GM18526 (cell line): ENCODE data around the gene GNB1.

Experiments
- POLR2A ChIP-seq: IDR thresholded peaks from 3 replicates; pipeline ENCODE4 v1.6.1; 2011; ENCODE audit not compliant: insufficient read length; ENCODE audit errors: extremely low read depth

Gene GNB1

DNA sequence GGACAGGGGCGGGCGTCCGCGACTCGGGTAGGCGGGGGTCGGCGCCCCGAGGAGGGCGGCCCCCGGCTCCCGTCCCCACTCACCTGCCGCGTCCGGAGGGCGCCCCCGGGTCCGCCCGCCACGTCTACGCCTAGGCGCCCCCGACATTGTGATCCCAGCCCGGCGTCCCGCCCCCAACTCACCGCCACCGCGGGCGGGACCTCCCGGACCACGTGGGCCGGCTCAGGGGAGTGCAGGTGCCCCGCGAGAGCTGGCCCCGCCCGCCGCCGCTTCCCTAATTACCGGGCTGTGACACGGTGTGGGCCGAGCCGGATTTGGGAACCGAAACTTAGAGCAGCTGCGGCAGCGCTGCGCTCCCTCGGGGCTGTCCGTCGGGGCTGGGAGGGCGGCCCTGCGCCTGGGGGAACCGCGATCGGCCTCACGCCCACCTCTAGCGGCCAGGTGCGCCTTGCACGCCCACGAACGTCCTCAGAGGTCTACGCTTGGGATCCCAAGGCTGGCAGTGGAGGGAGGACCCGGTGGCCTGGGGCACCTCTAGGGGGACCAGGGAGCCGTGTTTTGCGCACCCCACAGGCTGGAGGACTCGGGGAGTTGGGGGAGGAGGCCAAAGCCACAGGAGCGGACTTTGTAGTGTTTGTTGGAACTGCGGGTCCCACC is 112.1 kb downstream of the GNB1 start:
- TF ChIP-seq POLR2A: peak; percentile 42

DNA sequence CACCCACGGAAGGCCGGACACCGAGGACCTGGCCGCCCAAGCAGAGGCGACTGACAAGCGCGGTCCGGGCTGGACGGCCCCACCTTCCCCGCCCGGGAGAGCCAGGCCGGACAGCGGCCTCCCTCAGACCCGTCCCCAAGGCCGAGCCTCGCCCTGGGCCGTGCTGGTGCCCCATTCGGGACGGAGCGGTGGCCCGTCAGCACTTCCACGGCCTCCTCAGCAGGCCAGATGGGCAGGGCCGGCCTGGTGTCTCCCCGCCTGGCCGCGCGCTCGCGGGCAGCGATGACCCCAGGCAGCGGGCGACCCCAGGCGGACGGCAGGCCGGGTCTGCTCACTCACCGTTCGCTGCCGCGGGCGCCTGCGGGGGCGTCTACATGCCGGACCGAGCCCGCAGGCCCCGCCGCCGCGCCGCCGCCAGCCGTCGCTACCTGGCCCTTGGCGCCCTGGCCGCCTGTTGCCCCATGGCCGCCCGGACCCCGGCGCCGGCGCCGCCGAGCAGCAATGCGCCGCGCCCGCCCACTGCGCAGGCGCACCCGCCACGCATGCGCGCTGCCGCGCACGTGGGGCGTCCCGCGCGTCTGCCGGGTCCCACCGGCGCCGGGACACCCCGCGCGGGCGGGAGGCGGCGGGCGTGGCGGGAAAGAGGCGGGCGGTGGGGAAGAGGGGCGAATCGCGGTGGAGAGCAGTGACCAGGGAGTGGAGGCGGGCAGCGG is 112.8 kb downstream of the GNB1 start, which contains the start of gene NADK:
Gene NADK, minus strand, starts transcription at position 521 of the 713 bp plus-strand sequence. CDS start 13,064 bp downstream, outside the sequence.
- peak; percentile 46 for TF ChIP-seq POLR2A

DNA sequence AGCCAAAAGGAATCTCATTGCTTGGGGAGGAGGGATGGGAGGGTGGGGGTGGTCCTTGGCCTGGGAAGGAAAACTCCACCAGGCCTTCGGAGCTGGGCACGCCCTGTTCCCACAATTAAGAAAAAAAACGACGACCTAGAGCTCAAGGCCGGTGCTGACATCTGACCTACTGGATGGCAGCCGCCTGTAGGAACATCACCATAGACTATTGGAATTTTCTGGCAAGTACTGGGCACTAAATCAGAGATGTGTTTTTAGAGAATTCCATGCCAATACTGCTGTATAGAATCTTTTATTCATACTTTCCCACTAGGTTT is 113.3 kb downstream of the GNB1 start:
- no peak for TF ChIP-seq POLR2A

DNA sequence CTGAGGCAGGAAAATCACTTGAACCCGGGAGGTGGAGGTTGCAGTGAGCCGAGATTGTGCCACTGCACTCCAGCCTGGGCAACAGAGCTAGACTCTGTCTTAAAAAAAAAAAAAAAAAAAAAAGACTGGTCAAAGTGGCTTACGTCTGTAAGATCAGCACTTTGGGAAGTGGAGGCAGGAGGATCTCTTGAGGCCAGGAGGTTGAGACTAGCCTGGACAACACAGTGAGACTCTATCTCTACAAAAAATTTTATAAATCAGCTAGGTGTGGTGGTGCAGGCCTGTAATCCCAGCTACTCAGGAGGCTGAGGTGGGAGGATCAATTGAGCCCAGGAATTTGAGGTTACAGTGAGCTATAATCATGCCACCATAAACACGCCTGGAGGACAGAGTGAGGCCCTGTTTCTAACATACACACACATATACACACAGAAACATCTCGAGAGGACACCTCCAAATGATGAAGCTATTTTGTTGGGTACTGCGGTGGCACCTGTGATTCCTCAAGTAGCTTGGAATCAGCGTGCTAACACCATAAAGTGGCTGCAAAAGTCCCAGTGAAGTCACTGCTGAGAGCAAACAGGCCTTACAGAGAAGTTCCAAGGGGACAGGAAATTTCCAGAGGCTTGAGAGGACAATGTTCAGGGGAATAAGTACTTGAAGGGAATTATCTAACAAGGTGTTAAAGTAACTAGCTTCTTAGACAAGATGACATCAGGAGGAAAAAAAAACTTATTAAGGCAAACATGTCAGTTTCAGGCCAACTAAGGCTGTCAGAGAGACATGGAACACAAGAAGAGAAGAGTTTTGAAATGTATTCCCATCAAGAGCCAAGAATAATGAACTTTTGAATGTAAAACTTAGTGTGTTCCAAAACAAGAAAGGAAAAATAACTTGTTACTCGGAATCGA is 114.0 kb downstream of the GNB1 start:
- no peak for TF ChIP-seq POLR2A

DNA sequence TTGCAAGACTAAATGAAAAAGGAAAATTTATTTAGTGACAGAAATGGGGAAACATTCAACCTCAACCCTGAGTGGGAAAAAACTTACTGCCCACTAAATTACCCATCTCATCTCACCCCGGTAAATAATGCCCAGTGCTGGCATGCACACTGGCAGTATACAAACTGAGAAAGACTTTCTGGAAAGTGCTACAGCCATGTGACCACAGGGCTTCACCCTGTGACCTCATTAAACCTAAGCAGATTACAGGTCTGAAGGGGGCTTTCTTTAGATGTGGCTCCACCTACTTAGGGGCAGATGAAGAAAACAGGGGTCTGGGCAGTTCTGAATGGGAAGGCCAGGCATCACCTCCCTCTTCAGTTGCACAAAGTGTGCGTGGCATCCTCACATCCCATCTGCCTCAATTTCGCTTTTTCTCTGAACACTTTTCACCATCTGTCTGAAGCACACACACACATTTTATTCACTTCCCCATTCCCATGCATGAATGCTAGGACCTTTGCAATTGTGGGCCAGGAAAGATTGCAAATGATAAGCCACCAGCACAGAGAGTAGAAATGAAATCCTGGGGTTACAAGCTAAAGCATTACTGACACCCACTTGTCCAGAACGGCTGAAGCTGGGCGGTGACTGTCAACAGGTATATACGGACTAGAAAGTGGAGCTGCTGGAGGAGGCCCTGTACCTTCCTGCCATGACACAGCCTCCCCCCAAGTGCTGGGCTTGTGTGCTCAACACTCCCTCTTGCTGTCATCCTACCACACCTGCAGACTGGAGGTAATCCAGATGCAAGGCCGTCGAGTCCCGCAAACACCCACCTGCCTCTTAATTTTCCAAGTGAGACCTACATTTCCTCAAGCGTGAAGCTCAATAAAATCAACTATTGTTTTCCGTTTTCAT is 115.3 kb downstream of the GNB1 start:
- TF ChIP-seq POLR2A: no peak

DNA sequence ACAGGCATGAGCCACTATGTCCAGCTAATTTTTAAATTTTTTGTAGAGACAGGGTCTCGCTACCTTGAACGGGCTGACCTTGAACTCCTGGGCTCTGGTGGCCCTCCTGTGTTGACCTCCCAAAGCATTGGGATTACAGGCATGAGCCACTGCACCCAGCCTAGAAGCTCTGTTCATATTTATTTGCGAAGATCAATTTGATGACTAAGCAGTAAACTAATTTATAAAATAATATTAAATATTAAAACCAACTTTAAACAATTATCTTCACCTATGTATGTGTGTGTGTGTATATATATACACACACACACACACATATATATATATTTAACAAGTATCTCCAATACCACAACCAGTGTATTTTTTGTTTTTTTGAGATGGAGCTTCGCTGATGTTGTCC is 117.0 kb downstream of the GNB1 start:
- no peak for TF ChIP-seq POLR2A

DNA sequence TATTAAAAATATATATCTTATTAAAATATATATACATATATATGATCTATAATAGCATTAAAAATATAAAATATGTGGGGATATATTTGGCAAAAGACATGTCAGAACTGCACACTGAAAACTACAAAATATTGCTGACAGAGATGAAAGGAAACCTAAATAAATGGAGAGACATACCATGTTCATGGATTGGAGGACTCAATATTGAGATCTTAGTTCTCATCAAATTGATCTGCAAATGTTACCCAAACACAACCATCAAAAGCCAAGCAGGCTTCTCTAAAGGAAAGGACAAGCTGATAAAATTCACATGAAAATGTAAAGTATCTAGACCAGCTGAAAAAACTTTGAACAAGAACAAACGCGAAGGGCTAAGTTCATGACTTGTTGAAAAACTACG is 119.8 kb downstream of the GNB1 start:
- no peak for TF ChIP-seq POLR2A

DNA sequence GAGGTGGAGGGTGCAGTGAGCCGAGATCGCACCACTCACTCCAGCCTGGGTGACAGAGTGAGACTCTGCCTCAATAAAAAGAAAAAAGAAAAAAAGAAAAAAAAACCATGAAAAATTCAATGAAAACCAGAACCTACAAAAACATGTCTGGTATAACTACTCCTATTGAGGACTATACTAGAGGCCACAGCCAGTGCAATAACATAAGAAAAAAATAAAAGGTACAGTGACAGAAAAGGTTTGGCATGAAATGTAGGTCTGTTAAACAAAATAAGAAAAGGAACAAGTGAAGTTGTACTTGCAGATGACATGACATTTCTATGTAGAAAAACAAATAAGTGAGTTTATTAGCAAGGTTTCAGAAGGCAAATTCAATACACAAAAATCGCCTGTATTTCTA is 120.8 kb downstream of the GNB1 start:
- TF ChIP-seq POLR2A: no peak

DNA sequence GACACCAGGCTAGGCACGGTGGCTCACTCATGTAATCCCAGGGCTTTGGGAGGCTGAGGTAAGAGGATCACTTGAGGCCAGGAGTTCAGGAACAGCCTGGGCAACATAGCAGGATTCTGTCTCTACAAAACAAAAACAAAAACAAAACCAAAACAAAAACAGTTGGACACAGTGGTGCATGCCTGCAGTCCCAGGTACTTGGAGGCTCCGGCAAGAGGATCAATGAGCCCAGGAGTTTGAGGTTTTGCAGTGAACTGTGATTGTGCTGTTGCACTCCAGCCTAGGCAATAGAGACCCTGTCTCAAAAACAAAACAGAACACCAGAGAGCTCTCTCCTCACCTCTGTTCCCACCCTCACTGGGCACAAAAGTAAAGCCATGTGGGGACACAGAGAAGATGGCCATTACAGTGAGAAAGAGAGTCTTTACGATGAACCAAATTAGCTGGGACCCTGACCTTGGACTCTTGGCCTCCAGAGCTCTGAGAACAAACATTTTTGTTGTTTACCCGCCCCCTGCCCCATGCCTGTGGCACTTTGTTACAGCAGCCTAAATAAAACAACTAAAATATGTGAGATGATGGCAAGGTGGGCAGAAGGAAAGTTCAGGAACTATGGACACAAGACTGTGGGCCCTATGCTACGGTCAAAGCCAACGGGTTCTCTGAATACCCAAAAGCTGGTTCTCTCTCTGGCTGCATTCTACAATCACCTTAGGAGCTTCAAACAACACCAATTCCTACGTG is 122.5 kb downstream of the GNB1 start:
- no peak for TF ChIP-seq POLR2A

DNA sequence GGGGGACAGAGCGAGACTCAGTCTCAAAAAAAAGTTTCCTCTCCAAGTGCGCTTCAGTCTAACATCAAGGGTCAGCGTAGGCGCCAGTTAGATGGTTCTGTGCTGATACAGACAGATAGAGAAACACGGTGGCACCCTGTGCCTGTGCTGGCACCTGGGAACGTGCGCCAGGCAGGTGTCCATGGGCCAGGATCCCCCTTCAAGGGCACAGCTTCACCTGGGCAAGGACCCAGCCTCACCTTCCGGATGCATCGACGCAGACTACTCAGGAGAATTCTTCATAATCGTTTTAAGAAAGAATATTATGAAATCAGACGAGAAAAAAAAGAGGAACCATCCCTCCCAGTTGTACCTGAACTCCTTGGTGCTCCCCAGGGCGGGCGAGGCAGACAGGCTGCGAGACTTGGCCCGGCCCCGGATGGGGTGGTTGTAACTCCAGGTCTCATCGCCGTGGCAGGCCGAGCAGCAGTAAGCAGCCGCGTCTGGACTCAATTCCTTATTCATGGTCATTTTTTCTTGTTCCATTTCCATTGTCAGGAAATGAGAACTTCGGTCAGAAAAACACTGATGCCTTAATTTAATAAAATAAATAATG is 125.9 kb downstream of the GNB1 start:
- no peak for TF ChIP-seq POLR2A

DNA sequence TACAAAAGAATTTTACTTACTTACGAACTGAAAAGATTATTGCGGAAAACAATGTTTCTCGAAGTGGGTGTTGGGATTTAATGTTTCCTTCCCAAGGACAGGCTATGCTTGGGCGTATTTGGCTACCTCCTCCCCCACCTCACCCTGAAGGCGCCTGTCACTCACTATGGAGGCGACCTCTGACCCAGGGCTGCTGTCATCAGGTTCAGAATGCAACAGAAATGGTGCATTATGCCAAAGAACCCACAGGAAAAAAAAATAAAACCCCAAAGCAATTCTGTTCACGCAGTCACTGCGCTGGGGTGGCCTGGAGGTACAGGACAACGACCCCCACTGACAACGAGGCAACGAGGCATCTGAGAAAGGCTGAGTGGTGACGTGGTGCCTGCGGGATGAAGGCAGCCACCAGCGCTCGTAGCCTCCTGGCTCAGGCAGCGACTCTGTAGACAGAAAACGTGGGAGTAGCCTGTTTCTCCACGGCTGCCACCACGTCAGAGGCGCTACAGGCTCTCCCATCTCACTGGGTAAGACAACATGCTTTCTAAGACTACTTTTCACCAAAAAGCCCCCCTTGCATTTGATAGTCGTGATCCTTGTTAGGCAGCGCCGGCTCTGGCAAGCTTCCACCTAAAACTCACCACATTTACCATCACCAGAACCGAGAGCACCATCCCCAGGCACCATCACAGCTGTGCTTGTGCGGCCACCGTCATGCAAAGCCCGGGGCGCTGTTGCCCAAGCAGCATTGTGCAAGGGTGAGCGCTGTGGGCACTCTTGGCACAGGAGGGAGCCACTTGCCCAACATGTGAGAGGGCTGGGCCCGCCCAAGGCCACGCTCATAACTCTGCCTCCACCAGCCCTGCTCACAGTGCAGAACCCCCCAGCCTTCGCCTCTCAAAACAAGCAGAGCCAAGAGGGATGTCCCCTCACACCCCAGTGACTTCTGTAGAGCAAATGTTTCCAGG is 126.9 kb downstream of the GNB1 start:
- TF ChIP-seq POLR2A: no peak

DNA sequence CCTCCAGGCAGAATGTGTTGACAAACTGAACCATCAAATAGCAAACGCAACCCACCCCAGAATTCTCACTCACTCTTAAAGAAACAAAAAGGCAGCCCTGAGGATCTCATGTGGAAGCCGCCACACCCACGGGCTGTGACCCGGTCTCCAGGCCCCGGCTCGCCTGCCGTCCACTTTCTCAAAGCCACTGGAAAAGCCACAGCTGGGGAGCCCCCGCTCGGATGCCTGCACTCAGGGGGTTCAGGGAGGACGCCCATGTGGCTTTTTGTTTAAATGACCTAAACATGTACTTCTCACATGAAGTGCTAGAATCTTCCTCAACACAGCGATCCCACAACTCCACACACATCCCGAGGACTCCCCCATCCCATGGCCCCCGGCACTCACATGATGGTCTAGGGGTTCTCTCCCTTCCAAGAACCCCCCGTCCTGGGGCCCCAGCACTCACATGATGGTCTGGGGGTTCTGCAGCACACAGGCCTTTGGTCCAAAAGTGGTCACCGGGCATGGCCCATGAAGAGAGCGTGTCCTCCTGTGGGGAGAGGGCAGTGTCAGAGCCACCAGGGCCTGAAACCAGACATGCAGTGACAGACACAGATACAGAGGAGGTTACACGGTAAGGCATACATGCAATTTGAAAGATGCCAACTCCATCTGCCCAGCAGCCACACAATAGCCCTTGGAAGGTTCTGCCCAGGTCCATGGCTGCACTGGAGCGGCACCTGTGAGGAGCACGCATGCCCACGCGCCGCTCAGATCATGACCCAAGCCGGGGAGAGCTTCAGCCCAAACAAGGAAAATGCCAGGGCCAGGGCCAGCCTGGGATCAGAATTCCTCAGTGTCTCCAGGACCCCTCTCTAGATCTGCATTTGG is 129.1 kb downstream of the GNB1 start:
- no peak for TF ChIP-seq POLR2A
